ENCODE data around the gene GRAP2. TPM values are rescaled to one million over a fixed set of nuclear protein-coding genes. Genes with fewer than 3 reads are reported as not detected.

Gene GRAP2
- total RNA-seq, 3 donors from 2014 or later = 3.4 to 5.5 (median 4.2) TPM

DNA sequence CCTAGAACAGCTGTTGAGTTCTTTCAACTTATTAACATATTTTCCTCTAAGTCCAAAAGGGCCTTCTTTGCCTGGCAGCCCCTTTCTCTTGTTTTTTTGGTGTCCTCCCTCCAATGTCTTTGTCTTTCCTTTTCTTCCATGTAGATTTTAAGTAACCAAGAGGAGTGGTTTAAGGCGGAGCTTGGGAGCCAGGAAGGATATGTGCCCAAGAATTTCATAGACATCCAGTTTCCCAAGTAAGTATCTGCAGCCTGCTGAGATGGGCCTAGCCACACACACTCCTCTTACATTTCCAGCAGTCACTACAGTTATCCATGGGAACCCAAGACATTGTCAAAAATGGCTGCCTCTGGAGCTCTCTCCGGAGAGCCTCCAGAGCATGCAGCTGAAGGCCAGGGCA, 54.8 kb downstream of the GRAP2 start:
- no peaks in the 10 kb centered on the region for H3K4me1 ChIP-seq (ENCODE audit: low read depth)
- ATAC-seq = no peak
- TF ChIP-seq CTCF (IDR thresholded peaks at IDR 0.05) = no peak
- H3K9me3 ChIP-seq = no peaks in the 10 kb centered on the region
- no peak for DNase-seq
- no peak overlapping the region for H3K4me3 ChIP-seq
- H3K36me3 ChIP-seq (ENCODE audit: low read depth) = no peaks in the 10 kb centered on the region
- intact Hi-C loops (cut with DNase I, micrococcal nuclease) = no loop called here

GRCh38 chr22:39956932-39957664, 56.2 kb downstream of the GRAP2 start:
- no peak for TF ChIP-seq CTCF (IDR thresholded peaks at IDR 0.05)
- intact Hi-C loops (cut with DNase I, micrococcal nuclease) = no loop called here
- Histone ChIP-seq H3K9me3 (no peaks in the 10 kb centered on the region), H3K4me1 (ENCODE audit: low read depth) (no peaks in the 10 kb centered on the region), H3K4me3 (no peak overlapping the region), H3K36me3 (ENCODE audit: low read depth) (no peaks in the 10 kb centered on the region)
- ATAC-seq (no peak), DNase-seq (no peak)

DNA sequence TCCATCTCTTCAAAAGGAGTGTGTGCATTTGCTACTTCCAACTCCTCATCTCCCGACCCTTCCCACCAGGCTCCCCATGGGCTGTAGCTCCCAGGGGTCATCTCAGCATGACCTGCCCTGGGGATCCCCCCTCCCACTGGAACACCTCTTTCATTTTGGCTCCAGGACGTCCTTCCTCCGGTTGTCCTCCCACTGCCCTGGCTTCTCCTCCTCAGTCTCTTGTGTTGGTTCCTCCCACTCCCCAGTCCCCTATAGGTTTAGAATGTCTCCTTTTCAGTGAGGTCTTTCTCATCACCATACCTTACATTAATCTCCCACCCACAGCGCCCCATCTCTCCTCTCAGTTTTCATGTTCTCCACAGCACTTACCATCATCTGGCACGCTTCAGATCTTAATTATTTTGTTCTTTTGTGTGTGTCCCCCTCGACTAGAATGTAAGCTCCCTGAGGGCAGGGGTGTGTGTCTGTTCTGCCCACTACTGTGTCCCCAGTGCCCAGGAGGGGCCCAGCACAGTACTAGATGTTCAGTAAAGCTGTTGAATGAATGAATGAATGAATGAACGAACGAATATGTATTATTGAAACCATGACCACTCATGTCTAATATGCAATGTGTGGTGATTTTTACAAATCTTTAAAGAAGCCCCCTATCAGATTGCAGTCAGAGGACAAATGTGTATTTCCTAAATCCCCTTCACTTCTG, 57.3 kb downstream of the GRAP2 start:
- no peaks in the 10 kb centered on the region for H3K36me3 ChIP-seq (ENCODE audit: low read depth)
- no peak overlapping the region for H3K4me3 ChIP-seq
- no peaks in the 10 kb centered on the region for H3K9me3 ChIP-seq
- intact Hi-C loops (cut with DNase I, micrococcal nuclease) = no loop called here
- DNase-seq (no peak), ATAC-seq (no peak)
- H3K4me1 ChIP-seq (ENCODE audit: low read depth) = no peaks in the 10 kb centered on the region
- TF ChIP-seq CTCF (IDR thresholded peaks at IDR 0.05) = no peak

- DNase-seq = no peak
- intact Hi-C loops (cut with DNase I, micrococcal nuclease) = no loop called here
These were observed 58.2 kb downstream of the GRAP2 start for GRCh38 chr22:39958949-39959639.

More at GRCh38 chr22:39958949-39959639, 58.2 kb downstream of the GRAP2 start:
- ATAC-seq = no peak
- Histone ChIP-seq H3K4me1 (ENCODE audit: low read depth) (no peaks in the 10 kb centered on the region), H3K9me3 (no peaks in the 10 kb centered on the region), H3K36me3 (ENCODE audit: low read depth) (no peaks in the 10 kb centered on the region), H3K4me3 (no peak overlapping the region)
- TF ChIP-seq CTCF (IDR thresholded peaks at IDR 0.05) = no peak

All from mucosa of descending colon (tissue), 3 donors.